Measurements from ENCODE around the gene TARBP1. TPM values are rescaled to one million over a fixed set of nuclear protein-coding genes. Genes with fewer than 3 reads are reported as not detected.

Gene TARBP1
- total RNA-seq, 2 experiments from 2014 or later = 38.4 to 40.9 TPM

- intact Hi-C loops (cut with DNase I, micrococcal nuclease) = no loop called here
- Mint-ChIP-seq H3K27me3 (no peaks in the 10 kb centered on the region), H3K9me3 (no peaks in the 10 kb centered on the region), H3K4me1 (ENCODE audit: low read depth) (no peaks in the 10 kb centered on the region), H3K36me3 (ENCODE audit: low read depth) (no peaks in the 10 kb centered on the region), H3K27ac (no peak overlapping the region), H3K4me3 (no peak overlapping the region)
- DNase-seq (no peak), ATAC-seq (ENCODE audit: poor library complexity) (no peak)
- ChIA-PET CTCF (no interaction called here), POLR2A (no interaction called here)
- TF ChIP-seq CTCF (IDR thresholded peaks at IDR 0.05) = no peak
- H3K4me3 ChIP-seq (ENCODE audit: low read length) = no peak overlapping the region
- H3K27me3 ChIP-seq (ENCODE audit: control insufficient read depth in 1 of 2, insufficient read depth in 2 of 2, low read length in 2 of 2) = no peaks in the 10 kb centered on the region
- no peaks in the 10 kb centered on the region for H3K9me3 ChIP-seq (ENCODE audit: control insufficient read depth in 1 of 2, insufficient read depth in 1 of 2, low read length in 2 of 2)
- no peak overlapping the region for H3K27ac ChIP-seq (ENCODE audit: low read depth in 1 of 2, low read length in 2 of 2)
- no peaks in the 10 kb centered on the region for H3K36me3 ChIP-seq (ENCODE audit: insufficient read depth, low read length)
- peaks cover 1% of the 10 kb centered on the region for H3K4me1 ChIP-seq (ENCODE audit: insufficient read depth, low read length)
Measured at GRCh38 chr1:234517110-234517802, 38.3 kb upstream of the TARBP1 start.

DNA sequence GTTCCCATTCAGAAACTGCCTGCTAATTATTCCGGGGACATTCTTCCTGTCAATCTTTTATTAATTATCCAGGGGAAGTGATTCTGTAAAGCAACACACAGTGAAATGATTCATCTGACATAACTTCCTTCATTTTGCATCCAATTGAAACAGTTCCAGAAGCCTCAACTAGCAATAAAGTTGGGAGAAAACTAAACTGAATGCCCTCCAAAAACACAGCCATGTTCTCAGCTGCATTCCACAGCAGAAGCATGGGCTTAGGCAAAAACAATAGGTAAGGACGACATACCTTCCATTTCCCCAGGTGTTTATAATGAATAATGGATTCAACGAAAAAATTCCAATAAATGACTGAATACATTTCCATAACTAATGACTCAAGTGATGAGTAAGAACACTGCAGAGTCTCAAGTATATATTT is 36.9 kb upstream of the TARBP1 start:
- Histone ChIP-seq H3K4me3 (ENCODE audit: low read length) (no peak overlapping the region), H3K27ac (ENCODE audit: low read depth in 1 of 2, low read length in 2 of 2) (no peak overlapping the region), H3K27me3 (ENCODE audit: control insufficient read depth in 1 of 2, insufficient read depth in 2 of 2, low read length in 2 of 2) (no peaks in the 10 kb centered on the region), H3K36me3 (ENCODE audit: insufficient read depth, low read length) (no peaks in the 10 kb centered on the region), H3K9me3 (ENCODE audit: control insufficient read depth in 1 of 2, insufficient read depth in 1 of 2, low read length in 2 of 2) (no peaks in the 10 kb centered on the region), H3K4me1 (ENCODE audit: insufficient read depth, low read length) (no peaks in the 10 kb centered on the region)
- TF ChIP-seq CTCF (IDR thresholded peaks at IDR 0.05) = no peak
- ChIA-PET CTCF (no interaction called here), POLR2A (no interaction called here)
- no peaks in the 10 kb centered on the region for H3K9me3 Mint-ChIP-seq
- intact Hi-C loops (cut with DNase I, micrococcal nuclease) = no loop called here
- H3K27me3 Mint-ChIP-seq = no peaks in the 10 kb centered on the region
- no peaks in the 10 kb centered on the region for H3K36me3 Mint-ChIP-seq (ENCODE audit: low read depth)
- no peak overlapping the region for H3K27ac Mint-ChIP-seq
- H3K4me1 Mint-ChIP-seq (ENCODE audit: low read depth) = no peaks in the 10 kb centered on the region
- H3K4me3 Mint-ChIP-seq = no peak overlapping the region
- DNase-seq = no peak
- ATAC-seq (ENCODE audit: poor library complexity) = no peak

DNA sequence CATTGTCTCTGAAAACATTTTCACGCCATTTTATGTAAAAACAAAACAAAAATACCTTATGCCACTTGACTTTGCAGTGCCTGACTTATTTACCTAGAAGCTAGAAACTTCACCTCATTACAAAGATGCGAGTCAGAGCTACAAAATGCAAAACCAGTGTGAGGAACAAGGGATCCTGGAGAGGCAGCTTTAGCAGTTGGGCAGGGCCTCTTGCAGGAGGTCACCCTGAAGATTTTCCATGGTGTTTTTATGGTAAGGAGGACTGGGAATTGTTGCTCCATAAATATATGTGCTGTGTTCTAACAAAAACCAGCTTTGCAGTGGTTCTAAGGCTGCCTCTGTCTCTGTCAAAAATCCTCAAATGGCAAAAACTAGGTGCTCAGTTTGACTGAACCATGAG is 36.4 kb upstream of the TARBP1 start:
- Mint-ChIP-seq H3K27ac (no peak overlapping the region), H3K27me3 (no peaks in the 10 kb centered on the region), H3K9me3 (no peaks in the 10 kb centered on the region), H3K4me3 (no peak overlapping the region), H3K36me3 (ENCODE audit: low read depth) (no peaks in the 10 kb centered on the region), H3K4me1 (ENCODE audit: low read depth) (no peaks in the 10 kb centered on the region)
- intact Hi-C loops (cut with DNase I, micrococcal nuclease) = no loop called here
- CTCF ChIA-PET = no interaction called here
- POLR2A ChIA-PET = no interaction called here
- Histone ChIP-seq H3K27me3 (ENCODE audit: control insufficient read depth in 1 of 2, insufficient read depth in 2 of 2, low read length in 2 of 2) (no peaks in the 10 kb centered on the region), H3K4me3 (ENCODE audit: low read length) (no peak overlapping the region), H3K4me1 (ENCODE audit: insufficient read depth, low read length) (no peaks in the 10 kb centered on the region), H3K36me3 (ENCODE audit: insufficient read depth, low read length) (no peaks in the 10 kb centered on the region), H3K9me3 (ENCODE audit: control insufficient read depth in 1 of 2, insufficient read depth in 1 of 2, low read length in 2 of 2) (no peaks in the 10 kb centered on the region), H3K27ac (ENCODE audit: low read depth in 1 of 2, low read length in 2 of 2) (no peak overlapping the region)
- DNase-seq (no peak), ATAC-seq (ENCODE audit: poor library complexity) (no peak)
- no peak for TF ChIP-seq CTCF (IDR thresholded peaks at IDR 0.05)

All from CD4-positive, alpha-beta T cell (primary cell).